Fibroblast of mammary gland (primary cell): ENCODE measurements around the gene TLCD1.

Experiments used
- DNase-seq: peaks from one replicate; pipeline ENCODE4 v3.0.0-alpha.2; 2010; ENCODE audit warnings: low read depth
- H3K4me3 ChIP-seq: 2 replicates; pipeline ENCODE4 v1.5.1; 2011; ENCODE audit warnings: low read depth, mild to moderate bottlenecking, low read length, moderate library complexity; ENCODE audit not compliant: control insufficient read depth
- CTCF ChIP-seq: conservative IDR thresholded peaks from 2 replicates; pipeline ENCODE4 v1.5.1; 2011; ENCODE audit warnings: low read depth, low read length, inconsistent platforms; ENCODE audit not compliant: control insufficient read depth, insufficient read depth

TLCD1 gene

GRCh38 chr17:28735242-28735722 is 9.2 kb upstream of the TLCD1 start:
- H3K4me3 ChIP-seq: no peak overlapping the region
- no peak for TF ChIP-seq CTCF
- DNase-seq: no peak

GRCh38 chr17:28734712-28735241 is 8.7 kb upstream of the TLCD1 start:
- no peak for DNase-seq
- no peak overlapping the region for H3K4me3 ChIP-seq
- no peak for TF ChIP-seq CTCF

- no peak overlapping the region for H3K4me3 ChIP-seq
- no peak for TF ChIP-seq CTCF
- DNase-seq: no peak
These were observed 7.3 kb upstream of the TLCD1 start for GRCh38 chr17:28733346-28733745.

GRCh38 chr17:28729950-28730330 is 3.9 kb upstream of the TLCD1 start:
- no peak for DNase-seq
- TF ChIP-seq CTCF: no peak
- H3K4me3 ChIP-seq: no peak overlapping the region

- no peak for TF ChIP-seq CTCF
- peak; percentile 89 for DNase-seq
- H3K4me3 ChIP-seq: peak within 1 kb of the TSS; percentile 86
These were observed 2.5 kb upstream of the TLCD1 start, which contains the start of gene NEK8 for GRCh38 chr17:28728364-28729200. Gene NEK8 (plus strand): TSS chr17:28728788. CDS start chr17:28728814, 26 bp downstream.

GRCh38 chr17:28726627-28727491 is 826 bp upstream of the TLCD1 start:
- DNase-seq: peak; percentile 89
- peak; percentile 93 for TF ChIP-seq CTCF
- H3K4me3 ChIP-seq: peak overlapping the region; percentile 73
